ENCODE results near the gene OR5H15. TPM values are rescaled to one million over a fixed set of nuclear protein-coding genes. Genes with fewer than 3 reads are reported as not detected.

Gene OR5H15
- total RNA-seq = not detected in 2 replicates

DNA sequence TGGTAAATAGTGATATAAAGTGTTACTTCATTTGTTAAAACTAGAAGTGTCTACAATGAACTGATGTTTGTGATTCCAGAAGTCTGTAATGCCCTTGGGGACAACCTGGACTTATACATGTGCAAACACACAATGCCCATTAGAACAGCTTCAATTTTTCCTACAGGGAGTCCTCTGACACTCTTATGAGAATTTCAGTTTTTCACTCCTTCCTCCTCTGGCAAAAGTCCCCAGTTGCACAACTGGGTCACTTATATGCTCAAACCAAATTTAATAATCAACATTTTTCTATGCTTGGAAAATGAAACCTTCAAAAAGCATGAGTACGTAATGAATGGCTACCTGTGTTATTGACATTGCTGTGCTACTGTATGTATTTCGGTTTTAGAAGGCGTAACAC lies at the start of gene OR5H15:
Gene OR5H15, plus strand, starts transcription at position 301 of the 400 bp plus-strand sequence. CDS start 2,004 bp downstream, outside the sequence.

DNA sequence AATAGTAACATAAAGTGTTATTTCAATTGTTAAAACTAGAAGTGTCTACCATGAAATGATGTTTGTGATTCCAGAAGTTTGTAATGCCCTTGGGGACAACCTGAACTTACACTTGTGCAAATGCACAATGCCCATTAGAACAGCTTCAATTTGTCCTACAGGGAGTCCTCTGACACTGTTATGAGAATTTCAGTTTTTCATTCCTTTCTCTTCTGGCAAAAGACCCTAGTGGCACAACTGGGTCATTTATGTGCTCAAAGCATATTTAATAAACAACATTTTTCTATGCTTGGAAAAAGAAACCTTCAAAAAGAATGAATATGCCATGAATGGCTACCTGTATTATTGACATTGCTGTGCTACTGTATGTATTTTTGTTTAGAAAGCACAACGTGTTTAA lies 36.1 kb upstream of the OR5H15 start, which contains the start of gene OR5H1:
Gene OR5H1, plus strand, starts transcription at position 301 of the 400 bp plus-strand sequence. CDS start 1,977 bp downstream, outside the sequence.

DNA sequence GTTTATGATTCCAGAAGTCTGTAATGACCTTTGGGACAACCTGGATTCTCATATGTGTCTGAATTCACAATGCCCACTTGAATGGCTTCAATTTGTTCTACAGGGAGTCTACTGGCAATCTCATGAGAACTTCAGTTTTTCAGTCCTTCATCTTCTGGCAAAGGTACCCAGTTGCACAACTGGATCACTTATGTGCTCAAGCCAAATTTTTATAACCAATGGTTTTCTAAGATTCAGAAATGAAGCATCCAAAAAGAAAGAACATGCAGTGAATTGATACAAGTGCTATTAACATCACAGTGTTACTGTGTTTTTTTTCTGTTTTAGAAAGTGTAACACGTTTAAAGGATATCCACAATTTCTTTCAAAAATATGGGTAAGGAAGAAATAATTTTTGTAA lies 19.3 kb upstream of the OR5H15 start, which contains the start of gene OR5H14:
Gene OR5H14, plus strand, starts transcription at position 301 of the 400 bp plus-strand sequence. CDS start 1,907 bp downstream, outside the sequence.

Other genes starting within 250 kb of the OR5H15 start
- gene RIOX2, start 194.3 kb upstream of the OR5H15 start, total RNA-seq = 24.0 and 26.8 TPM in 2 replicates
- not detected in 2 replicates for gene GABRR3, start 131.4 kb upstream of the OR5H15 start, total RNA-seq
- gene OR5AC2, start 79.5 kb upstream of the OR5H15 start, total RNA-seq = not detected in 2 replicates
- not detected in 2 replicates for gene OR5H1, start 36.0 kb upstream of the OR5H15 start, total RNA-seq
- gene OR5H14, start 19.2 kb upstream of the OR5H15 start, total RNA-seq = not detected in 2 replicates
- gene OR5H6, start 97.5 kb downstream of the OR5H15 start, total RNA-seq = not detected in 2 replicates
- not detected in 2 replicates for gene OR5H2, start 115.8 kb downstream of the OR5H15 start, total RNA-seq
- not detected in 2 replicates for gene OR5K4, start 187.2 kb downstream of the OR5H15 start, total RNA-seq
- not detected in 2 replicates for gene OR5K3, start 224.0 kb downstream of the OR5H15 start, total RNA-seq